Amygdala (tissue), 56 donors: ENCODE data around the gene PLSCR4.
"Not testable (repeated sequence)": the region's sequence is repeated elsewhere in the genome, so short reads cannot be mapped to it uniquely, and the experiment has no call there.

ENCODE experiments used
- DNase-seq, 56 donors: peaks; one replicate each; lab custom pipeline; 2025; lab: John Stamatoyannopoulos, UW

The PLSCR4 gene

GRCh38 chr3:146249921-146250320, 984 bp downstream of the PLSCR4 start:
- DNase-seq: no peak

GRCh38 chr3:146247911-146248310, 3.0 kb downstream of the PLSCR4 start:
- no peak for DNase-seq

- DNase-seq: no peak
Measured at GRCh38 chr3:146246526-146246925, 4.4 kb downstream of the PLSCR4 start.

- no peak for DNase-seq
Measured at GRCh38 chr3:146243559-146243958, 7.3 kb downstream of the PLSCR4 start.

- DNase-seq: no peak
Measured at GRCh38 chr3:146241523-146242240, 9.2 kb downstream of the PLSCR4 start.

- DNase-seq: no peak
Measured at GRCh38 chr3:146233487-146233886, 17.4 kb downstream of the PLSCR4 start.

- peak in 4 of 56 donors; percentile 4 to 33 (median 8) for DNase-seq
Measured at GRCh38 chr3:146227486-146227885, 23.4 kb downstream of the PLSCR4 start.

- no peak for DNase-seq
Measured at GRCh38 chr3:146226881-146227280, 24.0 kb downstream of the PLSCR4 start.

GRCh38 chr3:146225458-146225857, 25.4 kb downstream of the PLSCR4 start:
- DNase-seq: not testable (repeated sequence)

GRCh38 chr3:146223401-146224373, 27.2 kb downstream of the PLSCR4 start:
- DNase-seq: no peak

- DNase-seq: no peak
Measured at GRCh38 chr3:146222204-146223046, 28.5 kb downstream of the PLSCR4 start.

- DNase-seq: no peak
Measured at GRCh38 chr3:146221276-146221675, 29.6 kb downstream of the PLSCR4 start.

GRCh38 chr3:146218880-146219866, 31.7 kb downstream of the PLSCR4 start:
- peak in 6 of 56 donors; percentile 0 to 31 (median 8) for DNase-seq

- DNase-seq: no peak
Measured at GRCh38 chr3:146217324-146217723, 33.6 kb downstream of the PLSCR4 start.

GRCh38 chr3:146214493-146214892, 36.4 kb downstream of the PLSCR4 start:
- DNase-seq: peak in 2 of 56 donors; percentile 26 to 55

- no peak for DNase-seq
Measured at GRCh38 chr3:146209371-146209770, 41.5 kb downstream of the PLSCR4 start.

- no peak for DNase-seq
Measured at GRCh38 chr3:146203776-146204175, 47.1 kb downstream of the PLSCR4 start.

- no peak for DNase-seq
Measured at GRCh38 chr3:146200461-146201220, 50.3 kb downstream of the PLSCR4 start.

GRCh38 chr3:146199762-146200161, 51.1 kb downstream of the PLSCR4 start:
- no peak for DNase-seq
